ENCODE data around the gene TMEM204.
"Not testable (repeated sequence)": the region's sequence is repeated elsewhere in the genome, so short reads cannot be mapped to it uniquely, and the experiment has no call there.

TMEM204 gene

DNA sequence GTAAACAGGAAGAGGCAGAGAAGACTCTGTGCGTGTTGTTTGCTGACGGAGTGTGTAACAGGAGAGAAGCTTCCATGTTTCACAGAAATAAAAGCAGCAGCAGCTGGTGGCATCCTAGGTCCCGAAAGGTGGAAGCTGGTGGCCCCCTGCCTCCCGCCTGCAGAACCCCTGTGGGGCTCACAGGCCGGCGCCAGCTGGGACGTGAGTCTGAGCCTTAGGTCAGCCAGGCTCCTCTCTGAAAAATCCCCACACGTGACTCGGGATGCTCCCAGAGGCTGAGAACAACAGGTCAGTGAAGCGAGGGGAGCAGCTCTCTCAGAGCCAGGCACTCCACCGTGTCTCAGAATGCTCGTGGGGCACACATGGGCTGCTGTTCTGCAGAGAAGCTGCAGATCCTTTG lies 27.4 kb downstream of the TMEM204 start:
- DNase-seq, result no peak

- no peak for DNase-seq
These were observed 27.8 kb downstream of the TMEM204 start for GRCh38 chr16:1561266-1561665.

- no peak for DNase-seq
These were observed 28.4 kb downstream of the TMEM204 start for GRCh38 chr16:1561836-1562235.

GRCh38 chr16:1563786-1564185 lies 30.3 kb downstream of the TMEM204 start:
- DNase-seq, result no peak

- no peak for DNase-seq
These were observed 30.9 kb downstream of the TMEM204 start for GRCh38 chr16:1564325-1564724.

DNA sequence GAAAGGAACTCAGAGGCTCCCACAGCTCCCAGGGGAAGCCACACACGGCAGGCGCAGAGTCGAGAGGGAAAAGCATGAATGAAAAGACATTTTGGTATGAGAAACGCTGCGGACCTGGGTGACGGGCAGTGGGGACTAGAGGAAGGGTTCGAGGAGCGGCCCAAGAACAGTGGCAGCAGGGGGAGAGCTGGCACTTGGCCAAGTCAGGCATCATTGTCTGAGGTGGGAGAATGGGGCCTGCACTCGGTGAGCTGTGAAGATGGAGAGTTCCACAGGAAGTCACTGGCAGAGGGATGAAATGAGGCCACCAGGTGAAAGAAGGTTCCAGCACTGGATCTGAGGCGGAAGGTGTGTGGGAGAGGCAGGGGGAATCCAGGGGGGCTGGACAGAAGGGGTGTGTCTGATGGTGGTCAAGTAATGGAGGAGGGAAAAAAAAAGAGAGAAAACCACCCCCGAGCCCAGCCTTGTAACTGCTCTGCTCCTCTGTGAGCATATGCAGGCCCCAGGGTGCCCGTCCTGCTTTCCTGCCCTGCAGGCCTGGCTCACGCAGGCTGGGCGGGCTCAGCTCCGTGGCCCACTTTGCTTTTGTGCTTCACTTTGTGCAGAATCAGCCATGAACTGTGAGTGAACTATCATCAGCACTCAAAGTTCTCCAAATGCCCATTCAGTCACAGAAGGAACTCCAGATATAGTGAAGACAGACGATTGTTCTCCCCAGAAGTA lies 31.8 kb downstream of the TMEM204 start:
- no peak for DNase-seq

DNA sequence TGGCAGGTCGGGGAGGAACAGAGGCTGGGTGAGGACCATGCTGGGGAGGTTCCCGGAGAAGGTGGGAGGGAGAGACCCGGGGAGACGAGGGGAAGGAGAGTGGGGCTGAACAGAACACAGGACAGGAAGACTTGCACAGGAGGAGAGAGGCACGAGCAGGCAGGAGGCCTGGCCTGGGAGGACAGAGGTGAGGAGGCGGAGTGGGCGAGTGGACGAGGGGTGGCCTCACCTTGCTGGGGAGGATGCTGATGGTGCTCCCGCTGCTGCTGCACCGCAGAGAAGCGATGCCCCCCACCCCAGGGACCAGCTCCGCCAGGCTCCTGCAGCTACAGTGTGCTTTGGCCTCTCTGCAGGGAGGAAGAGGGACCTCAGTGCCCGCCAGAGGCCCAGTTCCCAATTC lies 34.5 kb downstream of the TMEM204 start:
- no peak for DNase-seq

GRCh38 chr16:1571012-1571671 lies 37.7 kb downstream of the TMEM204 start:
- DNase-seq, result no peak

- no peak for DNase-seq
These were observed 39.2 kb downstream of the TMEM204 start for GRCh38 chr16:1572673-1573072.

GRCh38 chr16:1573301-1573700 lies 39.8 kb downstream of the TMEM204 start:
- no peak for DNase-seq

DNA sequence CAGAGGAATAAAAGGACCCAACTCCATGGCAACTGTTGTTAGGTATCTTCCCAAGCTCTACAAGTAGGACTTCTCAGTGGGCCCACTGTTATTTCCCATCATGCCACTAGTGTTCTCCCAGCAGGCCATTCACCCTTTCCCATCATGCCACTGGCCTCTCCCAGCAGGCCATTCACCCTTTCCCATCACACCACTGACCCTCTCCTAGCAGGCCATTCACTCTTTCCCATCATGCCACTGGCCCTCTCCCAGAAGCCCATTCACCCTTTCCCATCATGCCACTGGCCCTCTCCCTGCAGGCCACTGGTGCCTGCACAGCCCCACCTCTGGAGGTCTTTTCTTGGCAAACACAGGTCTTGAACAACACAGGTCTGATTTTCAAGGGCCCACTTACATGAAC lies 42.1 kb downstream of the TMEM204 start:
- no peak for DNase-seq

- no peak for DNase-seq
These were observed 45.7 kb downstream of the TMEM204 start for GRCh38 chr16:1579214-1579613.

- no peak for DNase-seq
These were observed 46.8 kb downstream of the TMEM204 start for GRCh38 chr16:1580256-1580655.

DNA sequence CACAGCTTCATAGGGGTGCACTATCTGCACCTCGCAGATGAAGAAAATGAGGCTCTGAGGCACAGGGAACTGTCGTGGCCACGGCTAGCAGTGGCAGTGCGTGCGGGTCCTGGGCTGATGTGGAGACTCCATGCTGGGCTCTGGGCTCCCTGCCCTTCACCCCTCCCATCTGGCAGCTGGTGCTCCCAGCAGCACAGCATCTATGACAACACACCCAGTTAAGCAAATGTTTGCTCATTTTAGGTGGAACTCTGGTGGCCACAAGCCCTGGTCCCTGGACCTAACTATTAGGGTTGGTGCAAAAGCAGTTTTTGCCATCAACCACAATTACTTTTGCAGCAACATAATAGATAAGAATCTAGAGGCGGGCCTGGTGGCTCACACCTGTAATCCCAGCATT lies 47.5 kb downstream of the TMEM204 start:
- DNase-seq, result no peak

DNA sequence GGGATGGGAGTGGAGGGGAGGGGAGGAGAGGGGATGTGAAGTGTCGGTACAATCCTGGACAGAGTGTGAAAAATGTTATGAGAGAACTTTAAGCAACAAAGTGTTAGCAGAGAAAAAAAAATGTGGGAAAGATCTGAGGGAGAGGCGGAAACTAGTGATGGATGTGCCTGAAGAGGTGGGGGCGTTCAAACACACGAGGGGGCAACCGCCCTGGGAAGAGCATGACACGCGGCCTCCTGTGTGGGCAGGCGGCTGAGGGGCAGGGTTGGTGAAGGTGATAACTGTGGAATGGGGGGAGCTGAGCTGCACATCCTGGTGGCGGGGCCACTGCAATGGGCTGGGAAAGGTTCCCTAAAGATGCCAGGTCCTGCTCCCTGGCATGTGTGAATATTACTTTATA lies 48.3 kb downstream of the TMEM204 start:
- no peak for DNase-seq

DNA sequence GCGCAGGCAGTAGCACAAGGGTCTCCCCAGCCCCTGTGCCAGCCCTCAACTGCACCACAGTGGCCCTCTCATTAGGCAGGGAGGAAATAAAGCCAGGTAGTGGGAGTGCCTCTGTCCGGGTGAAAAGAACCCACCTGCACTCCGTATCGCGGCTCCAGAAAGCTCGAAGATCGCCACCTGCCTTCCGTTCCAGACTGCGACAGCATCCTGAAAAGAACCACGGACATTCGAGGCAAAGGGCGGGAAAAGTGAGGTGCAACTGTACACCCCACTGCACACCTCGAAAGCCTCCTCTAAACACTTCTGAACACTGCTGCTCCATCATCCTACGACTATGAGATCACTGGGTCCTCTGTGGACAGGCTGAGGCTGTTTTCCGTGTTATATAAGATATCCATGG lies 49.7 kb downstream of the TMEM204 start:
- no peak for DNase-seq

- DNase-seq, result no peak
These were observed 51.5 kb downstream of the TMEM204 start for GRCh38 chr16:1584926-1585484.

DNA sequence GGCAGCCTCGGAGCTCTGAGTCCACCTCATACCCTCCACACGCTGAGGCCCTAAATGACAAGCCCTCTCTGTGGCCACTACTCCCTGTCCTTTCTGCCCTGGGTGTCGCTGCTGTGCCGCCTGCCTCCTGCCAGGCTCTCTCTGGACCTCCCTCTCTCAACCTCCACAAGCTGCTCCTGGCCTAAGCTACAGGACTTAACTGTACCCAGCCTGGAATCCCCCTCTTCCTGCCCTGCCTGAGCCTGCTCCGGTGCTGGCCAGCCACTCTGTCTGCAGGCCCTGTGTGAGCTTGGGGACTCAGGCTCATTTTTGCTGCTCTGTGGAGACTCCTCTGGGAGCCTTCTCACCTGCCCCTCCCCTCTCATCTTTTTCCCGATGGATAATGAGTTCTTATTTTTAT lies 56.9 kb downstream of the TMEM204 start:
- DNase-seq, result no peak

DNA sequence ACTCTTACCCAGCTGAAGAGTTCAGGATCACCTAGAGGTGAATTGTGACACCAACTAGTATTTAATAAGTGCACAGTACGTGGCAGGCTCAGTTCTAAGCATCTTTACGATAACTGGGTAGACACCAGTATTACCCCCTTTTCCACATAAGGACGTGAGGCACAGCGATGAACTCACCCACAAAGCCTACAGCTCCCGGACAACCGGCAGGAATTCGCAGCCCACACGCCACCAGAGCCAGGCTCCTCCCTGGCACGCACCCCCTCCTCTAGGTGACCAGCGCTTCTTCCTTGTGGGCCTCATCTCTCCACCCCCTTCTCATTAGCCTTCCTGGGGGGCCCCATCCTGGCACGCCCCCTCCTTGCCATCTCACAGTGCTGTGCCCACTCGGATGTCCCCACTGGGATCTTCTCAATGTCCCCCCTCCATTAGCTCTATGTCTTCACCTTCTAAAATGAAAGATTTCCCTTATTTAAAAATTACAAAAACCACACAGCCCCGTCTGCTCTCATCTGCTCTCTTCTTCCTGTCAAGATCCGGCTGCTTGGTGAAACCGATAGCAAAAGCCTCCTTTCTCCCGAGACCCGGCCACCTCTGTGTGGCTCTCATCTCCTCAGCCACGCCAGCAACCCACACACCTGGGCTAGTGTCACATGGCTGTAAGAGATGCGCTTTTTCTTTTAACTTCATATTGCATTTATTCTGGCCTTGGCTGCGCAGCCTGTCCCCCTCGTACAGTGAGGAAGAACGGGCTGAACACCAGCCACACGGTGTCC lies 57.7 kb downstream of the TMEM204 start:
- no peak for DNase-seq

DNA sequence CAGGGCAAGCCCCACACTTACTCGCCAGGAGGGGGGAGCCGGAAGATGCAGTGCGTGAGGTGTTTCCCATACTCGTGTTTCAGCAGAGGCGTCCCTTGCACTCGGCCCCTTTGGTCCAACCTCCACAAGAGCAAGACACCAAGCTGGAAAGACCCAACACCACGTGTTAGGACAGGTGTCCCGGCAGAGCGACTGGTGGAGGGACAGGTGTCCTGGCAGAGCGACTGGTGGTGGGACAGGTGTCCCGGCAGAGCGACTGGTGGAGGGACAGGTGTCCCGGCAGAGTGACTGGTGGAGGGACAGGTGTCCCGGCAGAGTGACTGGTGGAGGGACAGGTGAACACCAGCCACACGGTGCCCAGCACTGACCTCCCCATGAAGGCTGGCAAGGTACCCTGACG lies 59.0 kb downstream of the TMEM204 start:
- no peak for DNase-seq

GRCh38 chr16:1595511-1595910 lies 62.0 kb downstream of the TMEM204 start:
- DNase-seq, result not testable (repeated sequence)

DNA sequence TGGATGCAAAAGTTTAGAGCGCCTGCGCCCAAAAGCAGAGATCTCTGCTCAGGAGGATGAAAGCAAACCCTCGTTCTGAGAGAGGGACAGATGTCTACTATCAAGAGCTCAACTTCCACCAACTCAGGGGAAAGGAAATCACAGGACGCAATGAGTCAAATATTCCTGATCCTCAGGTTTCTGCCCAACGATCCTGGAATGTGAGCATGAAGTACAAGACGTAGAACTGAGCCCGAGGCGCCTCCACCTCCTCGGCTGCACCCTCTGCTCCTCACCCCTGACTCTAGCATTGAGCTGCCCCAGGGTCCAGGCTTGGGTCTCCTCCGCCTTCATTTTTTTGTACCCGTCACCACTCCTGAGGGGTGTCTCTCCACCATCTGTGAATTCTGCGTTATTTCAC lies 63.0 kb downstream of the TMEM204 start:
- DNase-seq, result no peak

DNA sequence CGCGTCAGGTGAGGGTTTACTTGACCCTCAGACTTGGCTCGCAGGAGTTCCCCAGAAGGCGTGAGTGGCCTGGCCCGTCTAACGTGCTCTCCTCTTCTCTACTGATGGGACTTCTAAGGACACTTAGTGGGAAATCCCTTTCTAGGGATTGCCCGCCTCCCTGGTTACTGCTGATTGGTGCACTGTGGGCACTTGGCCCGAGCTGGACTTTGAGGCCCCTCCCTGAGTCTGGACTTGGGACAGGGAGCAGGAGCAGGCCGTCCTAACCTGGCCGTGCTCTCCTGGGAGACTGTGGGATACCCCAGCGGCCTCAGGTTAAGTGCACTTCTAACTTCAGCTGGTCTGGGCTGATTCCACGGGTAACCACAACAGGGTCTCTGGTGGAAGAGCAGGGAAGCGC lies 63.7 kb downstream of the TMEM204 start:
- DNase-seq, result no peak

DNA sequence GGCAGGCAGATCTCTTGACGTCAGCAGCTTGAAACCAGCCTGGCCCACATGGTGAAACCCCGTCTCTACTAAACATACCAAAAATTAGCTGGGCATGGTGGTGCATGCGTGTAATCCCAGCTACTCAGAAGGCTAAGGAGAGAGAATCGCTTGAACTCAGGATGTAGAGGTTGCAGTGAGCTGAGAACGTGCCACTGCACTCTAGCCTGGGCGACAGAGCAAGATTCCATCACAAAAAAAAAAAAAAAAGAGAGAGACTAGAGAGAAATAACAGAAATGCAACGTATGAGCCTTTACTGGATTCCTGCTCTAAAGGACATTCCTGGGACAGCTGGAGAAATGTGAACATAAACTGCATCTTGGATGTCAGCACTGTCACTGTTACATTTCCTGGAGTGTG lies 67.6 kb downstream of the TMEM204 start:
- no peak for DNase-seq
